Activated naive CD8-positive, alpha-beta T cell treated with anti-CD3 and anti-CD28 coated beads, Interleukin-2, amount 50 U/mL, for 16 hours (primary cell): ENCODE measurements around the gene OR8J3.
"Not testable (repeated sequence)": the region's sequence is repeated elsewhere in the genome, so short reads cannot be mapped to it uniquely, and the experiment has no call there.

Source experiments
- DNase-seq: peaks from one replicate; pipeline ENCODE4 v3.0.0-alpha.2; 2020; ENCODE audit warnings: low read depth, low spot score

Gene OR8J3, protein sequence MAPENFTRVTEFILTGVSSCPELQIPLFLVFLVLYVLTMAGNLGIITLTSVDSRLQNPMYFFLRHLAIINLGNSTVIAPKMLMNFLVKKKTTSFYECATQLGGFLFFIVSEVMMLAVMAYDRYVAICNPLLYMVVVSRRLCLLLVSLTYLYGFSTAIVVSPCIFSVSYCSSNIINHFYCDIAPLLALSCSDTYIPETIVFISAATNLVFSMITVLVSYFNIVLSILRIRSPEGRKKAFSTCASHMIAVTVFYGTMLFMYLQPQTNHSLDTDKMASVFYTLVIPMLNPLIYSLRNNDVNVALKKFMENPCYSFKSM

DNA sequence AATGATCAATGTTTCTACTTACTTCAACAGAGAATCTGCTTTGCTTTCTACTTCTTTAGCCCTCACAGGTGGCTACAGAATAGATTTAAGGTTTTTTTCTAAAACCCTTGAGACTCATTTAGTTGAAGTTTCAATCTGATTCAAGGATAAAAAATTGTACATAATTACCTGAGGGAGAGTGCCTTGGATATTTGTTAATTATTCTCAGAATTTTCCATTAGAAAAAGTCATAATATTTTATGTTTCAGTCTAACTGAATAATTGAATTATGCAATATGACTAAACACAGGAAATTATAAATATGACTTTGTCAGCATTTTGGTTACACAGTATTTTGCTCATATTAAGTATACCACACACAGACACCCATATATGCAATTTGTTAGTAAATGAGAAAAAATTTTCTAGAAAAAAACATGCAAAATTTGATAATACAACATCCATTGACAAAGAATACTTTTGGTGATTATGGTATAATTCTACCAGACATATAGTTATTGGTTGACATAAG, at the start of gene OR8J3:
OR8J3 (minus strand) TSS at position 51 of the 511 bp plus-strand sequence. CDS start 2,483 bp downstream, outside the sequence.
- no peak for DNase-seq

DNA sequence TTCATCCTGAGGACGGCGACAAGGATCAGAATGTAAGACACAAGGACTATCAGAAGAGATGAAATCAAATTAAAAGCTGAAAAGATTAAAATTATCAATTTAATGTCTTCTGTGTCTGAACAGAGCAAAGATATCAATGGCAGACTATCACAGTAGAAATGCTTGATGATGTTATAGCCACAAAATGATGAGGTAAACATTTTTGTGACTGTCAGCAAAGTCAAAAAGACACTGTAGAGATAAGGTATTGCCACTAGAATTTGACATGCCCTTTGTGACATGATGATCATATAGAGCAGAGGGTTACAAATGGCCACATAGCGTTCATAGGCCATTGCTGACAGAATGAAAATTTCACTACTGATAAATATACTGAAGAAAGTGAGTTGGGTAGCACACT, 48.6 kb upstream of the OR8J3 start:
- no peak for DNase-seq

DNA sequence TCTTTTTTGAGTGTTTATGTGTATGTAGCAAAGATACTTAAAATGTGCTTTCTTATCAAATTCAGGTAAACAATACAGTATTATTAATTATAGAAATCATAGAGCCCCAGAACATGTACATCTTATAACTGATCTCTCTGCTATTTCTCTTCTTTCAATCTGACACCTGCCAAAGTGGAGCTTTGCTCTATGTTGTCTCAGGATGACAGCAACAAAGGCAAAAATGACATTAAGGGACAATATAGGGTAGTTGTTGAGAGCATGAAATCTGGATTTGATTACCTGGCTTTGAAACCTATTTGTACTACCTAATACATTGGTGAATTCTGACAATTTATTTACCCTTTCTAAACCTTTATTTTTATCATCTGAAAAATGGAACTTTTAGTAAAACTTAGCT, 43.5 kb upstream of the OR8J3 start:
- DNase-seq: no peak

GRCh38 chr11:56176318-56176717, 36.3 kb upstream of the OR8J3 start, which contains the start of gene OR5J2:
TSS of gene OR5J2 (plus strand) at chr11:56176618. CDS start at chr11:56176618, 0 bp downstream.
- DNase-seq: no peak

- DNase-seq: no peak
These were observed 32.3 kb upstream of the OR8J3 start for GRCh38 chr11:56172256-56172830.

DNA sequence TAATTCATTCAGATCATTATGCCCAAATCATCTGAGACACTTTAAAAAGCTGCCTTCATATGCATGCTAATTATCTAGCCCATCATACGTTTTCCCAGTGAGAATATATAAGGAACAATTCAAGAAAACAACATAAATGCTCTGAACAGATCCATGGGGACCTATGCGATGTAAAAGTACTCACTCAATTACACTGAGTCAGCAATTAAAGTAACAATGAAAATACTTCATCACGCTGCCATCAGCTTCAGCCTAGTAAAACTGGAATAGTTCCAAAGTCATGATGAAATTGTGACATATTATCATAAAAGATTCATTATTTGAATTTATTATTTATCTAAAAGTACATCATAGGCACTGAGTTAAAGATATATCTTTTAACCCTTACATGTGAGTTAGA, 23.8 kb upstream of the OR8J3 start:
- no peak for DNase-seq

DNA sequence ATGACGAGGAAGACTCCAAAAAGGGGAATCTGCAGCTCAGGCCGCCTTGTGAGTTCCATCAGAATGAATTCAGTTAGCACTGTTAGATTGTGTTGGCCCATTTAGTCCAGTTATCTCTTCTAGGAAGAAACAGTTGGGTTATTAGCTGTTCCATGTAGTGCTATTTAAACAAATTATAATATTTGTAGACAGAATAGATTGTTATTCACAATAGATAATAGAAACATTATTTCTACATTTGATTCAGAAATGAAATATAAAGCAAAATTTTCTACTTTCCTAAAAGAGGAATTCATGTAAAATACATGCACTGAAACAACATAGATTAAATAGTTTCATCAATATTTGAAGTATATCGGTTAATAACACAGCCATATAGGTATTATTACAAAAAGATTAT, 20.2 kb upstream of the OR8J3 start, which contains the start of gene OR8K5:
OR8K5 (minus strand) TSS at position 101 of the 400 bp plus-strand sequence; CDS start at position 101, 0 bp downstream.
- DNase-seq: no peak

DNA sequence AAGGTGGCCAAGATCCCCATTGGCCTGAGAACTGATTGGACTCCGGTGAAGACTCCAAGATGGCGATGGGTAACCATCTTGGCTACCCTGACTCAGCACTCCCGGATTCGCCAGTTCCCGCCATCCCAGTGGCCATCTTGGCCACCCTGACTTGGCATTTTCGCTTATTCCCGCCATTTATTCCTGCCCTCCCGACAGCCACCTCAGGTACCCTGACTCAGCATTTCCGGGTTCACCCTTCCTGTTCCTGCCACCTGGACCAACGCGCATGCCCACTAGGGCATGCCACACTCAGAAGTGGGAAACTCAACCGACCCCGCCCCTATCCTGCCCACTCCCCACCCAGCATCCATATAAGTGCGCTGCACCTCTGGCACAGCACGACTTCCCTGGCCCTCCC, 12.3 kb upstream of the OR8J3 start:
- no peak for DNase-seq

GRCh38 chr11:56151376-56151775, 11.4 kb upstream of the OR8J3 start:
- DNase-seq: no peak

- DNase-seq: not testable (repeated sequence)
These were observed 3.7 kb upstream of the OR8J3 start for GRCh38 chr11:56143681-56144080.

GRCh38 chr11:56122073-56122472, 17.9 kb downstream of the OR8J3 start, which contains the start of gene OR8H3:
TSS of gene OR8H3 (plus strand) at chr11:56122373. CDS start at chr11:56122373, 0 bp downstream.
- no peak for DNase-seq

- no peak for DNase-seq
These were observed 36.7 kb downstream of the OR8J3 start, which contains the start of gene OR8H2 for GRCh38 chr11:56103210-56103737. TSS of gene OR8H2 (plus strand) at chr11:56103687. CDS start at chr11:56105043, 1,356 bp downstream.

DNA sequence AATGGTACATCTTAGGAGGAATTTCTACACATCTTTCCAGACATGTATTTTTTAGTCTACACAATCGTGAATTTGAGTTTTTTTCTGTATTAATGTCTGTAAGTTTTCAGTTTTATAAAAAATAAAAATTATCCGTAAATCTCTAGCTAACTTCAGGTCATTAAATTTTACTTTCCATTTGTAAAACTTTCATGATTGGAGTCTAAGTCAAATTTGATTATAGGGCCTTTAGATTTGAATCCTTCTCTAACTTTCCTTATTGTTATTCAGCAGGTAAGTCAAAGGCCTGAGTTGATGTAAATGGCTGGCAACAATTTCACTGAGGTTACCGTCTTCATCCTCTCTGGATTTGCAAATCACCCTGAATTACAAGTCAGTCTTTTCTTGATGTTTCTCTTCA, 47.0 kb downstream of the OR8J3 start, which contains the start of gene OR8I2:
OR8I2 (plus strand) TSS at position 301 of the 400 bp plus-strand sequence; CDS start at position 301, 0 bp downstream.
- no peak for DNase-seq

GRCh38 chr11:56089697-56090096, 50.3 kb downstream of the OR8J3 start:
- no peak for DNase-seq
